ENCODE results near the gene TYRP1.

Gene TYRP1

DNA sequence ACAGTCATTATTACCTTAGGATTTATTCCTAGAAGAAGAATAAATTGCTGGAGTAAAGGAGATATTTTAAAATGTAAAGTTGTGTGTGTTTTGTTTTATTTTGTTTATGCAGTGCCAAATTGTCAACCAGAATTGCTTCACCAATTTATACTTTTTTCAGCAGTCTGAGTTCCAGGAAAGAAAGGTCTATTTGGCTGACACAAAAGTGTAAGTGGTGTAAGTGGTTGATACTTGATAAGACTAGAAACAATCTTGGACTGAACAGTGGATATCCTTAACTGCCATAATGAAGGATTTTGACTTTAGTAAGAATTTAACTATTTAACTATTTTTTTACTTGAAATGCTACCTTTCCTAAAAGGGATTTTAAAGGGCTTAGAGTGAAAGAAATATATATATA lies 37.7 kb downstream of the TYRP1 start:
- no peaks in the 10 kb centered on the region for H3K4me1 ChIP-seq (ENCODE audit: insufficient read depth, insufficient read length)
- no peak for DNase-seq (ENCODE audit: low read depth, low spot score)
- peaks cover 8% of the 10 kb centered on the region for H3K9me3 ChIP-seq (ENCODE audit: insufficient read depth, low read length)
- no peaks in the 10 kb centered on the region for H3K36me3 ChIP-seq (ENCODE audit: insufficient read depth, insufficient read length, low read length)
- H3K27me3 ChIP-seq (ENCODE audit: insufficient read depth, insufficient read length) = no peaks in the 10 kb centered on the region
- no peak overlapping the region for H3K4me3 ChIP-seq (ENCODE audit: insufficient read length, low read depth)
- no peak for TF ChIP-seq ZNF274 (IDR thresholded peaks at IDR 0.05; ENCODE audit: low read depth, low read length)
- TF ChIP-seq YY1 (IDR thresholded peaks at IDR 0.05; ENCODE audit: insufficient read depth, insufficient read length) = no peak
- no peak for TF ChIP-seq SUZ12 (IDR thresholded peaks at IDR 0.05; ENCODE audit: extremely low read depth, insufficient read depth, insufficient read length)
- H3K9ac ChIP-seq (ENCODE audit: insufficient read length, low read depth) = no peak overlapping the region

DNA sequence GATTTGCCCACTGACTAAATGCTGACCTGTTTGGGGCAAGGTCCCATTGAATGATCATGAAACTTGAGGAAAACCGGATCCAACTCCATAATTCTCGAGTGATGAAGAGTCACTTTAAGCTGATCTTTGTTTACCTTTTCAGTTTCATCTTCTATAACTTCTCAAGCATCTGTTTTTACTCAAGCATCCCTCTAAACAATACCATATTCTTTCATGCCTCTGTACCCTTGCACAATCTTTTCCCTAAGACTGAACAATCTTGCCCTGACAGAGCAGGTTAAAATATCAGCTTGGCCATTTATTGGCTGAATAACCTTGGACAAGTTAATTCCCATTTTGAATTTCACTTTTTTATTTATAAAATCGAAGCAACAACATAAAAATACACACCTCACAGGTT lies 39.8 kb downstream of the TYRP1 start:
- no peak for DNase-seq (ENCODE audit: low read depth, low spot score)
- no peak overlapping the region for H3K4me3 ChIP-seq (ENCODE audit: insufficient read length, low read depth)
- TF ChIP-seq SUZ12 (IDR thresholded peaks at IDR 0.05; ENCODE audit: extremely low read depth, insufficient read depth, insufficient read length) (no peak), ZNF274 (IDR thresholded peaks at IDR 0.05; ENCODE audit: low read depth, low read length) (no peak), YY1 (IDR thresholded peaks at IDR 0.05; ENCODE audit: insufficient read depth, insufficient read length) (no peak)
- peaks cover 8% of the 10 kb centered on the region for H3K9me3 ChIP-seq (ENCODE audit: insufficient read depth, low read length)
- H3K27me3 ChIP-seq (ENCODE audit: insufficient read depth, insufficient read length) = no peaks in the 10 kb centered on the region
- no peak overlapping the region for H3K9ac ChIP-seq (ENCODE audit: insufficient read length, low read depth)
- H3K36me3 ChIP-seq (ENCODE audit: insufficient read depth, insufficient read length, low read length) = no peaks in the 10 kb centered on the region
- H3K4me1 ChIP-seq (ENCODE audit: insufficient read depth, insufficient read length) = no peaks in the 10 kb centered on the region

DNA sequence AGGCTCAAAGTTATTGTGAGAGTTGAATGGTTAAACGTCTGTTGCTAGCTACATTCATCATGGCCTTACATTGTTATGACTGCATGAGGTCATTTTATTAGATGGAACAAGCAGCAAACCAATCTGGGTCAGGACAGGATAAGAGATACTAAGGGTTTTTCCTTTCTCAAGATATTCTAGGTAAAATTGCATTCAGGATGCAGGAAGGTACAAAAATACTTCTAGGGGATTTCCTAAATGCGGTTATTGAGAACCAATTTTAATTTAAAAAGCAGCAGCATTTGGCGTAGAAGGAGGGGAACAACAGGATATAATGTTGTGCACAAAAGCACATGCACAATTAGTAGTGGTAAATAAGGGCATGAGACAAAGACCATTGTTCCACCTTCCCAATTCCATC lies 42.5 kb downstream of the TYRP1 start:
- H3K27me3 ChIP-seq (ENCODE audit: insufficient read depth, insufficient read length) = no peaks in the 10 kb centered on the region
- no peak for DNase-seq (ENCODE audit: low read depth, low spot score)
- no peak overlapping the region for H3K4me3 ChIP-seq (ENCODE audit: insufficient read length, low read depth)
- H3K36me3 ChIP-seq (ENCODE audit: insufficient read depth, insufficient read length, low read length) = no peaks in the 10 kb centered on the region
- no peaks in the 10 kb centered on the region for H3K4me1 ChIP-seq (ENCODE audit: insufficient read depth, insufficient read length)
- peaks cover 8% of the 10 kb centered on the region for H3K9me3 ChIP-seq (ENCODE audit: insufficient read depth, low read length)
- no peak overlapping the region for H3K9ac ChIP-seq (ENCODE audit: insufficient read length, low read depth)
- TF ChIP-seq SUZ12 (IDR thresholded peaks at IDR 0.05; ENCODE audit: extremely low read depth, insufficient read depth, insufficient read length) (no peak), YY1 (IDR thresholded peaks at IDR 0.05; ENCODE audit: insufficient read depth, insufficient read length) (no peak), ZNF274 (IDR thresholded peaks at IDR 0.05; ENCODE audit: low read depth, low read length) (no peak)

DNA sequence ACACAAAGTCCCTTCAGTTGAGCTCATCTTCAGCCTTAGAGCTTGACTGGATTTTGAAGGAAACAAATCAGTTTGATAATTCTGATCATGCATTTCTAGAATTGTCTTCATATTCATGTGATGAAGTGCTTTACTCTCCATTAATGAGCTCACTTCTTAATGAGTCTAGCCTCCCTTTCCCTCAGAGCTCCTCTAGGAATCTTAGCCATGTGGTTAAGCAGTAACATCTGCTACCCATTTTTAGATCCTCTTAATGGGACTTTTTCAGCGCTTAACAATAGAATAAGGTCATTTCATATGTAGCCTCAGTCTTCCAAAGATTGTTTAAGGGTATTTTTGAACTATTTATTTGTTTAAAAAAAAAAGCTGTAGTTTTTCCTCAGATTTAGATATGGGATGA lies 44.7 kb downstream of the TYRP1 start:
- no peak for DNase-seq (ENCODE audit: low read depth, low spot score)
- Histone ChIP-seq H3K9me3 (ENCODE audit: insufficient read depth, low read length) (peaks cover 8% of the 10 kb centered on the region), H3K4me3 (ENCODE audit: insufficient read length, low read depth) (no peak overlapping the region), H3K36me3 (ENCODE audit: insufficient read depth, insufficient read length, low read length) (no peaks in the 10 kb centered on the region), H3K9ac (ENCODE audit: insufficient read length, low read depth) (no peak overlapping the region), H3K4me1 (ENCODE audit: insufficient read depth, insufficient read length) (no peaks in the 10 kb centered on the region), H3K27me3 (ENCODE audit: insufficient read depth, insufficient read length) (no peaks in the 10 kb centered on the region)
- TF ChIP-seq SUZ12 (IDR thresholded peaks at IDR 0.05; ENCODE audit: extremely low read depth, insufficient read depth, insufficient read length) = no peak
- no peak for TF ChIP-seq ZNF274 (IDR thresholded peaks at IDR 0.05; ENCODE audit: low read depth, low read length)
- no peak for TF ChIP-seq YY1 (IDR thresholded peaks at IDR 0.05; ENCODE audit: insufficient read depth, insufficient read length)

DNA sequence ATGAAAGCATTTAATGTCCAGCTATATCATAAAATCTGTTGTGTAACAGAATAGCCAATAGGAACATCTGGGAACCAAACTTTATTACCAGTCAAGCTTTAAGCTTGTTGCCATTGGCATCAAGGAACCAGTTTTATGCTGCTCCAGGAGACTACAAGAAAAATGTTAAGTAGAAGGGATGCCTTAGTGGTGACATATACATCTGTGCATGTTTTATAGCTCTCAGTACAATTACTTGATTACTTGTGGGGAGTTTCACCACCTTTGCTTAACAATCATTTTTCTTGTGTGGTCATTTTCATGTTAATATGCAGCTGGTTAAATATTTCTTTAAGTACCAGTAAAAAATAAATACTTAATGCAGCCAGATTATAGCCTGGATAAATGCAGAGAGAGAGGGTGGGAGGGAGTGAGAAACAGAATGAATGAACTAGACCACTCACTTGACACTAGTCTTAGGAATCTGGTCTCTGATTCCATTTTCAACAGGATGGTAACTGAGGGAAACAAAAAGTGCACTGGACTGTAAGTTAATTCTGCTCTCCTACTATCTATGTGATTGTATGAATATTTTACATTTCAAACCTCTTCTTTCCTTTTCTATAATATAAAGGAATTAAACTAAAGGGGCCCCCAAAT lies 45.9 kb downstream of the TYRP1 start:
- H3K4me3 ChIP-seq (ENCODE audit: insufficient read length, low read depth) = no peak overlapping the region
- no peaks in the 10 kb centered on the region for H3K27me3 ChIP-seq (ENCODE audit: insufficient read depth, insufficient read length)
- peaks cover 5% of the 10 kb centered on the region for H3K9me3 ChIP-seq (ENCODE audit: insufficient read depth, low read length)
- no peaks in the 10 kb centered on the region for H3K4me1 ChIP-seq (ENCODE audit: insufficient read depth, insufficient read length)
- no peak for DNase-seq (ENCODE audit: low read depth, low spot score)
- H3K36me3 ChIP-seq (ENCODE audit: insufficient read depth, insufficient read length, low read length) = no peaks in the 10 kb centered on the region
- H3K9ac ChIP-seq (ENCODE audit: insufficient read length, low read depth) = no peak overlapping the region
- TF ChIP-seq SUZ12 (IDR thresholded peaks at IDR 0.05; ENCODE audit: extremely low read depth, insufficient read depth, insufficient read length) (no peak), ZNF274 (IDR thresholded peaks at IDR 0.05; ENCODE audit: low read depth, low read length) (no peak), YY1 (IDR thresholded peaks at IDR 0.05; ENCODE audit: insufficient read depth, insufficient read length) (no peak)

DNA sequence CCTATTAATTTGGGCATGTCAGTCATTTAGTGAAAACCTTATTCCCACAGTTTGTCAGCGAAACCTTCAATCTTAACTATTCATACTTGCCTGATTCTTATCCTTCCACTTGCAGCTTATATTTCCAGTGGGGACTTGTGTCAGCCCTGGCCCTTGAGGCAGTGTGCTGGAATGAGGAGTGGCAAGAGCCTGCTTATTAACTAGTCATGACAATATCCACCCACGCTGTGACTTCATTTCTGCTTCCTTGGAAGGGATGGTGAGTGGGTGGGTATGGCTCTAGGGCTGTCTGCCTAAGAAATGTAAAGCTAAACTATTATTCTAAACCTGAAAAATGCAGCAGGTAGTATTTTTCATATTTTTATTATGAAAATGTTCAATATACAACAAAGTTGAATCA lies 47.7 kb downstream of the TYRP1 start:
- Histone ChIP-seq H3K27me3 (ENCODE audit: insufficient read depth, insufficient read length) (no peaks in the 10 kb centered on the region), H3K4me3 (ENCODE audit: insufficient read length, low read depth) (no peak overlapping the region), H3K4me1 (ENCODE audit: insufficient read depth, insufficient read length) (no peaks in the 10 kb centered on the region), H3K36me3 (ENCODE audit: insufficient read depth, insufficient read length, low read length) (no peaks in the 10 kb centered on the region), H3K9me3 (ENCODE audit: insufficient read depth, low read length) (no peaks in the 10 kb centered on the region), H3K9ac (ENCODE audit: insufficient read length, low read depth) (no peak overlapping the region)
- DNase-seq (ENCODE audit: low read depth, low spot score) = no peak
- TF ChIP-seq ZNF274 (IDR thresholded peaks at IDR 0.05; ENCODE audit: low read depth, low read length) (no peak), SUZ12 (IDR thresholded peaks at IDR 0.05; ENCODE audit: extremely low read depth, insufficient read depth, insufficient read length) (no peak), YY1 (IDR thresholded peaks at IDR 0.05; ENCODE audit: insufficient read depth, insufficient read length) (no peak)

DNA sequence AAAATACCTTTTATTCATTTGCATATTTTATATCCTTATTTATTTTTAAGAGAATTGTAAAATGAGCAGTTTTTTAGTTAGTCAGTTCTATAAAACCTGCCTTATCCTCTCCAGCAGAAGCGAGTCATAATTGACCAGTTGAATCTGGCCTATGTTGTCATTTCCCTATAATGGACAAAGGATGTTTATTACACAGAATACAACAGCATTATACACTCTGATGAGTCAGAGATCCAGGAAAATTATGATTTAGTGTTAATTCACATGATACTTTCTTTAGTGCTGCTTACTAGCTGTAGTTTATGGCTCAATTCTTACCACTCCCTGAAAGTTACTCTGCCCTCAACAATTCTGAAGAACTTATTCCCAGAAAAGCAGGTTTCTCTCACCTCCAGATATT lies 54.8 kb downstream of the TYRP1 start:
- no peaks in the 10 kb centered on the region for H3K27me3 ChIP-seq (ENCODE audit: insufficient read depth, insufficient read length)
- DNase-seq (ENCODE audit: low read depth, low spot score) = no peak
- no peaks in the 10 kb centered on the region for H3K4me1 ChIP-seq (ENCODE audit: insufficient read depth, insufficient read length)
- H3K9me3 ChIP-seq (ENCODE audit: insufficient read depth, low read length) = no peaks in the 10 kb centered on the region
- no peak overlapping the region for H3K9ac ChIP-seq (ENCODE audit: insufficient read length, low read depth)
- H3K4me3 ChIP-seq (ENCODE audit: insufficient read length, low read depth) = no peak overlapping the region
- no peaks in the 10 kb centered on the region for H3K36me3 ChIP-seq (ENCODE audit: insufficient read depth, insufficient read length, low read length)
- TF ChIP-seq ZNF274 (IDR thresholded peaks at IDR 0.05; ENCODE audit: low read depth, low read length) (no peak), SUZ12 (IDR thresholded peaks at IDR 0.05; ENCODE audit: extremely low read depth, insufficient read depth, insufficient read length) (no peak), YY1 (IDR thresholded peaks at IDR 0.05; ENCODE audit: insufficient read depth, insufficient read length) (no peak)

All from NT2/D1 (cell line).